Hepatocyte (in vitro differentiated cells): ENCODE data around the gene ING1. TPM values are rescaled to one million over a fixed set of nuclear protein-coding genes. Genes with fewer than 3 reads are reported as not detected.

Source experiments
- DNase-seq: peaks from one replicate; pipeline ENCODE4 v3.0.0-alpha.2; 2016; ENCODE audit warnings: low spot score
- H2AFZ ChIP-seq: fragments of 200-600 bp; sonication (generic); 2 replicates; pipeline ENCODE4 v1.6.0; 2016; ENCODE audit warnings: antibody characterized with exemption, mild to moderate bottlenecking
- H3K27ac ChIP-seq: fragments of 200-600 bp; sonication (generic); 2 replicates; pipeline ENCODE4 v1.5.1; 2016; ENCODE audit warnings: mild to moderate bottlenecking
- H3K27me3 ChIP-seq: fragments of 200-600 bp; sonication (generic); 2 replicates; pipeline ENCODE4 v1.6.1; 2016
- H3K36me3 ChIP-seq: fragments of 200-600 bp; sonication (generic); replicated peaks from 2 replicates; pipeline ENCODE4 v1.5.1; 2016; ENCODE audit warnings: low read depth; ENCODE audit not compliant: insufficient read depth
- H3K4me1 ChIP-seq: fragments of 200-600 bp; sonication (generic); 2 replicates; pipeline ENCODE4 v1.5.1; 2016; ENCODE audit warnings: mild to moderate bottlenecking, moderate library complexity; ENCODE audit not compliant: insufficient read depth
- H3K4me2 ChIP-seq: fragments of 200-600 bp; sonication (generic); 2 replicates; pipeline ENCODE4 v1.6.0; 2016
- H3K4me3 ChIP-seq: fragments of 200-600 bp; sonication (generic); 2 replicates; pipeline ENCODE4 v1.5.1; 2016; ENCODE audit warnings: mild to moderate bottlenecking
- H3K79me2 ChIP-seq: fragments of 200-600 bp; sonication (generic); 2 replicates; pipeline ENCODE4 v1.6.0; 2017; ENCODE audit warnings: mild to moderate bottlenecking
- H3K9me2 ChIP-seq: fragments of 200-600 bp; sonication (generic); replicated peaks from 2 replicates; pipeline ENCODE4 v1.6.0; 2017; ENCODE audit warnings: mild to moderate bottlenecking; ENCODE audit not compliant: insufficient read depth
- H3K9me3 ChIP-seq: fragments of 200-600 bp; sonication (generic); 2 replicates; pipeline ENCODE4 v1.5.1; 2016; ENCODE audit warnings: low read depth, mild to moderate bottlenecking
- H4K20me1 ChIP-seq: fragments of 200-600 bp; sonication (generic); 2 replicates; pipeline ENCODE4 v1.6.0; 2016; ENCODE audit warnings: mild to moderate bottlenecking; ENCODE audit not compliant: insufficient read depth, poor library complexity, severe bottlenecking
- EZH2 ChIP-seq: fragments of 200-600 bp; sonication (generic); IDR thresholded peaks from 2 replicates; pipeline ENCODE4 v1.6.1; 2016; ENCODE audit warnings: antibody characterized with exemption, mild to moderate bottlenecking, borderline replicate concordance
- EZH2phosphoT487 ChIP-seq: fragments of 200-600 bp; sonication (generic); IDR thresholded peaks from one replicate; pipeline ENCODE4 v1.6.1; 2018; ENCODE audit warnings: antibody characterized with exemption, mild to moderate bottlenecking, low read depth, moderate library complexity; ENCODE audit not compliant: unreplicated experiment, severe bottlenecking
- WGBS: methylation state at CpG from one replicate; pipeline ENCODE4 v1.1.6; 2016; ENCODE audit warnings: low lambda C conversion rate; ENCODE audit errors: missing lambda C conversion rate; 5-methylcytosine and 5-hydroxymethylcytosine counted together
- polyA plus RNA-seq: library from polyadenylated mRNA; unstranded; fragments of >200 nt; fragmentation: Nextera tagmentation; extraction: Ambion mirVana; gene quantifications from 2 replicates; pipeline ENCODE4 v1.2.1, GENCODE V29; 2016
- total RNA-seq: library from RNA; depleted of rRNA; stranded (reverse); fragments of >200 nt; gene quantifications from 2 replicates; pipeline ENCODE4 v1.2.3, GENCODE V29; 2014
- TF ChIP-seq, protein P1 (sequence below): fragments of 200-600 bp; sonication (generic); IDR thresholded peaks from 2 replicates; pipeline ENCODE4 v1.5.1; 2016; ENCODE audit warnings: antibody characterized with exemption, mild to moderate bottlenecking; ENCODE audit not compliant: poor library complexity

ING1 gene
- total and polyA plus RNA-seq, 2 experiments from 2014 or later, result 14.7 to 26.4 TPM

DNA sequence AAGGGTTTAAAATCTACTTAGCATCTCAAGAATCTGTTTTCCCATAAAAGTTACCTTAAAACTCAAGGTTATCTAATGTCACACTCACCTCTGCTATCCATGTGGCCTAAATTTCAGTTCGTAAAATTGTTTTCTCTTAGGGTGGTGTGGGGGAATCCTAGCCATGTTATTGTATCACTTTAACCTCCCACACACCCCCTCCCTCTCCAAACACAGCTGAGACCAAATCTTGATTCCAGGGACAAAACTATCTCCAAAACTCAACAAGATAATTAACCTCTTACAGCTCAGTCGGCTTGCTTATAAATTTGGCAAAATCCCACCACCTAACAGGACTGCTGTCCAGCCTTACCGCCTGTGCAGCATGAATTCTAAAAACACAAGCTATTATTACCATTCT, 11.4 kb upstream of the ING1 start:
- H3K27me3 ChIP-seq, result no peaks in the 10 kb centered on the region
- no peaks in the 10 kb centered on the region for H4K20me1 ChIP-seq
- 42% methylated on average over 3 of the region's 3 CpGs for WGBS
- H3K9me3 ChIP-seq, result no peaks in the 10 kb centered on the region
- H3K4me3 ChIP-seq, result no peak overlapping the region
- H3K4me1 ChIP-seq, result no peaks in the 10 kb centered on the region
- H3K36me3 ChIP-seq, result no peaks in the 10 kb centered on the region
- no peaks in the 10 kb centered on the region for H3K9me2 ChIP-seq
- TF ChIP-seq EZH2phosphoT487 (no peak), EZH2 (no peak)
- TF ChIP-seq, protein P1, sequence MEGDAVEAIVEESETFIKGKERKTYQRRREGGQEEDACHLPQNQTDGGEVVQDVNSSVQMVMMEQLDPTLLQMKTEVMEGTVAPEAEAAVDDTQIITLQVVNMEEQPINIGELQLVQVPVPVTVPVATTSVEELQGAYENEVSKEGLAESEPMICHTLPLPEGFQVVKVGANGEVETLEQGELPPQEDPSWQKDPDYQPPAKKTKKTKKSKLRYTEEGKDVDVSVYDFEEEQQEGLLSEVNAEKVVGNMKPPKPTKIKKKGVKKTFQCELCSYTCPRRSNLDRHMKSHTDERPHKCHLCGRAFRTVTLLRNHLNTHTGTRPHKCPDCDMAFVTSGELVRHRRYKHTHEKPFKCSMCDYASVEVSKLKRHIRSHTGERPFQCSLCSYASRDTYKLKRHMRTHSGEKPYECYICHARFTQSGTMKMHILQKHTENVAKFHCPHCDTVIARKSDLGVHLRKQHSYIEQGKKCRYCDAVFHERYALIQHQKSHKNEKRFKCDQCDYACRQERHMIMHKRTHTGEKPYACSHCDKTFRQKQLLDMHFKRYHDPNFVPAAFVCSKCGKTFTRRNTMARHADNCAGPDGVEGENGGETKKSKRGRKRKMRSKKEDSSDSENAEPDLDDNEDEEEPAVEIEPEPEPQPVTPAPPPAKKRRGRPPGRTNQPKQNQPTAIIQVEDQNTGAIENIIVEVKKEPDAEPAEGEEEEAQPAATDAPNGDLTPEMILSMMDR, result no peak
- no peak overlapping the region for H3K4me2 ChIP-seq
- DNase-seq, result no peak
- H3K79me2 ChIP-seq, result peaks cover 66% of the 10 kb centered on the region
- H3K27ac ChIP-seq, result no peak overlapping the region
- H2AFZ ChIP-seq, result no peak overlapping the region

DNA sequence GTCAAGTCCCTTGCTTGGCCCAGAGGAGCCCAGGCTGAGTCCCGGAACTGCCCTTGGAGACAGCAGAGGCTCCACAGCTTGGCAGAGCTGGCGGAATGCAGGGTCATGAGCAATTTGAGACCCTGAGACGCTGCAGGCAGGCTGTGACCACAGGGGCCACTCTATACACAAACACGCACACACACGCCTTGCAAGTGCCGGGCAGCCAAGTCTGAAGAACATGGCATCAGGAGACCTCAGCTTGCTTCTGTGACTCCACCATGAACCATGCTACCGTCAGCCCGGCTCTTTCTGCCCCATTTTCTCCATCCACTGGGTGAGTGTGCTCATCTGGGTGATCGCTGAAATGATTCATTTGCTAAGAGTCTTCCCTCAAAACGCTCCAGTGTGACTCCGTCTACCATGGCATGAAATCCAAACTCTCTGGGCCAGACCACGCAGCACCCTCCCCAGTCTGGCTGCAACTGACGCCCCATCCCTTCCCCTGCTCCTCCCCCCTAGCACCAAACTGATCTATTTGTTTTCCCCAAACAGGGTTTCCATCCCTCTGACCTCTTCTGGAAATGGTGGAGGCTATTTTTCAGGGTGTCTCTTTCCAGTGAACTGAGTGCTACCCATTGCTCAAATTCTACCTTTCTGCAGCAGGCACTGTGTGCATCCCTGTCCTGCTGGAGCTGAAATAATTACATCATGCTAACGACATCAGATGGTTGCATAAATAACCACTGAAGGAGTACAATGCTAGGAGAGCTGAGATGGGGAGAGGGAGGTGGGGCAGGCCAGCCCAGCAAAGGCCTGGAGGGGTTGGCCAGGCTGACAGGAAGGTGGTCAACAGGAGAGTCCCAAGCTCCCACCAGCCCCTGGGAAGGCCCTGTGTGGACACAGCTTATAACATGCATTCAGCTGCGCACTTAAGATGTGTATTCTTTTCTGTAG, 10.6 kb upstream of the ING1 start:
- Histone ChIP-seq H3K36me3 (no peaks in the 10 kb centered on the region), H3K4me2 (no peak overlapping the region), H4K20me1 (no peaks in the 10 kb centered on the region), H3K4me1 (no peaks in the 10 kb centered on the region), H3K4me3 (no peak overlapping the region), H2AFZ (no peak overlapping the region), H3K9me3 (no peaks in the 10 kb centered on the region), H3K27me3 (no peaks in the 10 kb centered on the region), H3K79me2 (peaks cover 60% of the 10 kb centered on the region), H3K27ac (no peak overlapping the region), H3K9me2 (no peaks in the 10 kb centered on the region)
- TF ChIP-seq, protein P1, result no peak
- TF ChIP-seq EZH2, result no peak
- no peak for TF ChIP-seq EZH2phosphoT487
- no peak for DNase-seq
- 86% methylated on average over 15 of the region's 15 CpGs for WGBS

DNA sequence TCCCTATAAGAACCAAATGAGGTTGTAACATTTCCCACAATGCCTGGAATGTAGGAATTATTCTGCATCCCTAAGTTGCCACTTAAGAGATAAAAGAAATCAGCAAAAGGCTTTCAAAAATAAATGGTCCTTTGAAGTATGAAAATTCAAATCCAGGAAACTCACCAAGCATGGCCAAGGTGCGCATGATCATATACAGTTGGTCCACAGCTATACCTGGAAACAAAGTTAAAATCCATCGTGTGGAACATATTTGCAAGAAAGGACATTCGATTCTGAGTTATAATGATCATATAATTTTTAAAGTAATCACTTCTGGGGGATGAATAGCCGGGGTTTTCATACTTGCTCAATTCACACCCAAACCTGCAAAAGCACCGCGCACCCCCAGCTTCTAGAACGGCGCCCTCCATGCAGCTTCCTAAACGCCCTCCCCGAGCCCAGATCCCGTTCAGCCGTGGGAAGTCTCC, 8.1 kb upstream of the ING1 start:
- TF ChIP-seq, protein P1, result no peak
- no peak for TF ChIP-seq EZH2
- TF ChIP-seq EZH2phosphoT487, result no peak
- Histone ChIP-seq H2AFZ (peak overlapping the region; percentile 34), H3K4me1 (no peaks in the 10 kb centered on the region), H3K4me2 (peak overlapping the region; percentile 92), H3K27me3 (no peaks in the 10 kb centered on the region), H3K4me3 (peak overlapping the region; percentile 47), H3K27ac (peak overlapping the region; percentile 85), H3K79me2 (peaks cover 55% of the 10 kb centered on the region), H3K9me3 (no peaks in the 10 kb centered on the region), H3K9me2 (no peaks in the 10 kb centered on the region), H4K20me1 (no peaks in the 10 kb centered on the region), H3K36me3 (no peaks in the 10 kb centered on the region)
- 9% methylated on average over 12 of the region's 12 CpGs for WGBS
- no peak for DNase-seq
